Colon (tissue), 2 donors: ENCODE results near the gene ARL14EP.

Experiments
- FAIRE-seq: peaks from 2 replicates; lab custom pipeline; 2012; peaks lifted over from hg19 to GRCh38; lab: Jason Lieb, UNC
- donor health status: control.
- donor health status: control.

ARL14EP gene

GRCh38 chr11:30322826-30323710 is at the start of gene ARL14EP:
ARL14EP (plus strand) TSS chr11:30323104; CDS start chr11:30330949, 7,845 bp downstream.
- FAIRE-seq: no peak

- FAIRE-seq: no peak
These were observed 45.7 kb upstream of the ARL14EP start for GRCh38 chr11:30277176-30277575.

- no peak for FAIRE-seq
These were observed 43.1 kb upstream of the ARL14EP start for GRCh38 chr11:30279796-30280195.

GRCh38 chr11:30281476-30282288 is 41.2 kb upstream of the ARL14EP start:
- FAIRE-seq: no peak

GRCh38 chr11:30282289-30282631 is 40.6 kb upstream of the ARL14EP start:
- FAIRE-seq: no peak

- FAIRE-seq: no peak
These were observed 38.1 kb upstream of the ARL14EP start for GRCh38 chr11:30284836-30285235.

- no peak for FAIRE-seq
These were observed 37.3 kb upstream of the ARL14EP start for GRCh38 chr11:30285416-30286121.

GRCh38 chr11:30291331-30291730 is 31.6 kb upstream of the ARL14EP start:
- no peak for FAIRE-seq

GRCh38 chr11:30292545-30292944 is 30.4 kb upstream of the ARL14EP start:
- FAIRE-seq: no peak

GRCh38 chr11:30295178-30295885 is 27.6 kb upstream of the ARL14EP start:
- no peak for FAIRE-seq

GRCh38 chr11:30304620-30305019 is 18.3 kb upstream of the ARL14EP start:
- FAIRE-seq: no peak

- FAIRE-seq: no peak
These were observed 12.3 kb upstream of the ARL14EP start for GRCh38 chr11:30310623-30311022.

- no peak for FAIRE-seq
These were observed 11.7 kb upstream of the ARL14EP start for GRCh38 chr11:30311189-30311588.

- FAIRE-seq: no peak
These were observed 10.7 kb upstream of the ARL14EP start for GRCh38 chr11:30312243-30312642.

GRCh38 chr11:30313580-30313979 is 9.3 kb upstream of the ARL14EP start:
- no peak for FAIRE-seq

GRCh38 chr11:30314625-30315024 is 8.3 kb upstream of the ARL14EP start:
- FAIRE-seq: no peak

GRCh38 chr11:30316237-30316636 is 6.7 kb upstream of the ARL14EP start:
- no peak for FAIRE-seq

GRCh38 chr11:30317030-30317429 is 5.9 kb upstream of the ARL14EP start:
- no peak for FAIRE-seq

- no peak for FAIRE-seq
These were observed 1.6 kb upstream of the ARL14EP start for GRCh38 chr11:30321321-30321720.

- FAIRE-seq: no peak
These were observed 713 bp upstream of the ARL14EP start for GRCh38 chr11:30322191-30322590.

- no peak for FAIRE-seq
These were observed 3.3 kb downstream of the ARL14EP start for GRCh38 chr11:30326114-30326778.
